Cerebellar nuclear complex (tissue), 1 donor: ENCODE measurements around the gene BOD1L2.

ENCODE experiments used
- DNase-seq, 2 experiments: peaks; one replicate each; lab custom pipeline; 2025; lab: John Stamatoyannopoulos, UW

Gene BOD1L2

GRCh38 chr18:57150081-57150480 lies 3.2 kb downstream of the BOD1L2 start:
- no peak for DNase-seq

- no peak for DNase-seq
These were observed 3.9 kb downstream of the BOD1L2 start for GRCh38 chr18:57150828-57151227.

- DNase-seq: no peak
These were observed 7.4 kb downstream of the BOD1L2 start for GRCh38 chr18:57154191-57154830.

- no peak for DNase-seq
These were observed 17.5 kb downstream of the BOD1L2 start for GRCh38 chr18:57164401-57164800.

- no peak for DNase-seq
These were observed 20.9 kb downstream of the BOD1L2 start for GRCh38 chr18:57167617-57168308.

GRCh38 chr18:57171026-57171425 lies 24.1 kb downstream of the BOD1L2 start:
- no peak for DNase-seq

GRCh38 chr18:57175532-57175931 lies 28.6 kb downstream of the BOD1L2 start:
- DNase-seq: no peak

GRCh38 chr18:57185434-57185833 lies 38.5 kb downstream of the BOD1L2 start:
- no peak for DNase-seq

- DNase-seq: no peak
These were observed 42.1 kb downstream of the BOD1L2 start for GRCh38 chr18:57188851-57189557.

GRCh38 chr18:57190026-57190425 lies 43.1 kb downstream of the BOD1L2 start:
- DNase-seq: no peak

- no peak for DNase-seq
These were observed 47.2 kb downstream of the BOD1L2 start for GRCh38 chr18:57194070-57194469.

GRCh38 chr18:57194622-57195021 lies 47.7 kb downstream of the BOD1L2 start:
- DNase-seq: no peak

- no peak for DNase-seq
These were observed 48.5 kb downstream of the BOD1L2 start for GRCh38 chr18:57195341-57195740.

- no peak for DNase-seq
These were observed 50.4 kb downstream of the BOD1L2 start for GRCh38 chr18:57197261-57197660.

GRCh38 chr18:57198073-57198472 lies 51.2 kb downstream of the BOD1L2 start:
- no peak for DNase-seq
